Activated CD4-positive, alpha-beta memory T cell treated with anti-CD3 and anti-CD28 coated beads, Interleukin-2, amount 10 ng/mL, durations not matched to agents 7 days and 5 days (primary cell): Measurements from ENCODE around the gene ZNF93. TPM values are rescaled to one million over a fixed set of nuclear protein-coding genes. Genes with fewer than 3 reads are reported as not detected.
"Not testable (repeated sequence)": the region's sequence is repeated elsewhere in the genome, so short reads cannot be mapped to it uniquely, and the experiment has no call there.

Source experiments
- CTCF ChIA-PET: fragments of 350-600 bp; sonication (Branson Sonifier 250); formaldehyde crosslinking; loops from one replicate; lab custom pipeline; 2021; ENCODE audit warnings: antibody characterized with exemption, inconsistent platforms; lab: Charles Lee
- POLR2A ChIA-PET: fragments of 350-600 bp; sonication (Branson Sonifier 250); formaldehyde crosslinking; loops from one replicate; lab custom pipeline; 2021; ENCODE audit warnings: antibody characterized with exemption; lab: Charles Lee
- DNase-seq: peaks from one replicate; pipeline ENCODE4 v3.0.0-alpha.2; 2020
- H3K27ac Mint-ChIP-seq: one replicate; pipeline ENCODE4 v1.8.0; 2021; ENCODE audit warnings: mild to moderate bottlenecking, mixed read lengths
- H3K27me3 Mint-ChIP-seq: one replicate; pipeline ENCODE4 v1.8.0; 2021; ENCODE audit warnings: mixed read lengths
- H3K36me3 Mint-ChIP-seq: one replicate; pipeline ENCODE4 v1.8.0; 2021; ENCODE audit warnings: low read depth, mixed read lengths
- H3K4me1 Mint-ChIP-seq: one replicate; pipeline ENCODE4 v1.8.0; 2021; ENCODE audit warnings: mixed read lengths
- H3K4me3 Mint-ChIP-seq: one replicate; pipeline ENCODE4 v1.8.0; 2021; ENCODE audit warnings: mild to moderate bottlenecking, mixed read lengths
- H3K9me3 Mint-ChIP-seq: one replicate; pipeline ENCODE4 v1.8.0; 2021; ENCODE audit warnings: mixed read lengths
- total RNA-seq, 2 experiments: library from RNA; stranded (reverse); gene quantifications; one replicate each; pipeline ENCODE4 v1.2.3, GENCODE V29; 2021

The ZNF93 gene
- total RNA-seq, 2 experiments from 2014 or later = 11.4 to 11.7 TPM

GRCh38 chr19:19892055-19892941 lies 8.4 kb upstream of the ZNF93 start:
- peaks cover 57% of the 10 kb centered on the region for H3K9me3 Mint-ChIP-seq
- CTCF ChIA-PET = interaction anchor here (0.6 kb wide), 1 partner anchor 12 kb away, joined by 3 read pairs; no protein-coding TSS in a partner anchor
- H3K4me3 Mint-ChIP-seq, H3K4me1 Mint-ChIP-seq, H3K27me3 Mint-ChIP-seq, POLR2A ChIA-PET, DNase-seq, H3K27ac Mint-ChIP-seq: not testable (repeated sequence)
- peaks cover 48% of the 10 kb centered on the region for H3K36me3 Mint-ChIP-seq

- Mint-ChIP-seq H3K4me1 (peaks cover 30% of the 10 kb centered on the region), H3K27me3 (no peaks in the 10 kb centered on the region), H3K36me3 (peaks cover 72% of the 10 kb centered on the region), H3K9me3 (peaks cover 66% of the 10 kb centered on the region), H3K27ac (peak overlapping the region; percentile 93), H3K4me3 (peak overlapping the region; percentile 96)
- ChIA-PET POLR2A (interaction anchor here (0.6 to 5.7 kb wide), 20 partner anchors 9 to 1429 kb away, joined by 3 to 93 read pairs (median 8); partner anchors contain the start of genes ATP13A1, NDUFA13, TSSK6 and ZNF101), CTCF (interaction anchor here (1.0 kb wide), 1 partner anchor 35 kb away, joined by 4 read pairs; the partner anchor contains the start of gene ZNF253)
- DNase-seq = no peak
Observed at GRCh38 chr19:19900139-19900728, 512 bp upstream of the ZNF93 start.

GRCh38 chr19:19907551-19907950 lies 6.8 kb downstream of the ZNF93 start:
- POLR2A ChIA-PET, CTCF ChIA-PET: not testable (repeated sequence)
- peaks cover 65% of the 10 kb centered on the region for H3K9me3 Mint-ChIP-seq

DNA sequence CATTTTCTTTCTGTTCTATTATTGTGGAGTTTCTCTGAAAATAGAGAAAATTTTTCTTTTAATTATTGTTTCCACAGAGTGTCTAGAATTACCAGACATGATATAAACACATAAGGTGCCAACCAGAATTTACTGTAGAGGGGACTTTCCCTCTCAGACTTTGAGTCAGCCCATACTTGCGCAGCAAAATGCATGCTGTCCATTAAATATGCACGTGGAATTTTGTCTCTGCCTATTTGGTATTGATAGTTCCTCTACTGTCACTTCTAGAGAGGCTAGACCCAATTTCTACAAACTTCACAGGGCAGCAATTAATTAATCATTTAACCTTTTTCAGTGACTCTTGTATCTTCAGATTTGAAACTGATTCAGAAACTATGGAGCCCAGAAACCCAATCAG lies 8.9 kb downstream of the ZNF93 start:
- peaks cover 85% of the 10 kb centered on the region for H3K36me3 Mint-ChIP-seq

More at GRCh38 chr19:19907551-19907950, 6.8 kb downstream of the ZNF93 start:
- not testable (repeated sequence) for DNase-seq, H3K27me3 Mint-ChIP-seq, H3K4me3 Mint-ChIP-seq, H3K27ac Mint-ChIP-seq
- peaks cover 84% of the 10 kb centered on the region for H3K36me3 Mint-ChIP-seq
- H3K4me1 Mint-ChIP-seq = peaks cover 12% of the 10 kb centered on the region

GRCh38 chr19:19911150-19911549 lies 10.4 kb downstream of the ZNF93 start:
- POLR2A ChIA-PET = interaction anchor here (0.9 to 1.4 kb wide), 2 partner anchors 46 to 350 kb away, joined by 3 read pairs; partner anchors contain the start of gene ZNF253
- CTCF ChIA-PET = no interaction called here
- H3K36me3 Mint-ChIP-seq = peaks cover 85% of the 10 kb centered on the region
- H3K4me1 Mint-ChIP-seq = no peaks in the 10 kb centered on the region
- H3K9me3 Mint-ChIP-seq = peaks cover 51% of the 10 kb centered on the region
- no peak overlapping the region for H3K27ac Mint-ChIP-seq
- no peaks in the 10 kb centered on the region for H3K27me3 Mint-ChIP-seq
- H3K4me3 Mint-ChIP-seq = no peak overlapping the region
- no peak for DNase-seq

More for the DNA sequence above, 8.9 kb downstream of the ZNF93 start:
- DNase-seq = no peak
- CTCF ChIA-PET = no interaction called here
- POLR2A ChIA-PET = no interaction called here
- Mint-ChIP-seq H3K27ac (no peak overlapping the region), H3K4me1 (peaks cover 6% of the 10 kb centered on the region), H3K4me3 (no peak overlapping the region), H3K27me3 (no peaks in the 10 kb centered on the region), H3K9me3 (peaks cover 62% of the 10 kb centered on the region)

DNA sequence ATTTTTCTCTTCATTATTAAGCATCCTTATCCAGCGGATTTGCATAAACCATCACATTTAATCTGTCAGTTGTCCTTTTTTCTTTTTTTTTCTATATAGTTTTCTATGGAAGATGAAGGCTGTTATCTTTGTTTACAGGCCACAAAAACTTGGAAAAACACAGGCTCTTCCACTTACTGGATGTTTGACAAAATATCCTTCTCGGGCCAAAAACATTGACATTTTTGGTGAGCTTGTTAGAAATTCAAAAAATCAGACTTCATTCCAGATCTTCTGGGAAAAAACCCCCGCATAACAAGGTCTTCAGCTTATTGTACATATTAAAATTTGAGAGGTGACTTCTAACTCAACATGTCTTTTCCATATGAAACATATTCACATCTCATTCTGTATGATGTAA lies 13.8 kb downstream of the ZNF93 start:
- peaks cover 38% of the 10 kb centered on the region for H3K9me3 Mint-ChIP-seq
- POLR2A ChIA-PET = no interaction called here

GRCh38 chr19:19930417-19930816 lies 29.7 kb downstream of the ZNF93 start:
- H3K9me3 Mint-ChIP-seq = peaks cover 58% of the 10 kb centered on the region
- CTCF ChIA-PET = interaction anchor here (0.6 kb wide), 1 partner anchor 107 kb away, joined by 3 read pairs; no protein-coding TSS in a partner anchor
- H3K27ac Mint-ChIP-seq, H3K27me3 Mint-ChIP-seq, H3K4me1 Mint-ChIP-seq, H3K4me3 Mint-ChIP-seq, POLR2A ChIA-PET: not testable (repeated sequence)
- peak; percentile 25 for DNase-seq
- H3K36me3 Mint-ChIP-seq = peaks cover 74% of the 10 kb centered on the region

More for the DNA sequence above, 13.8 kb downstream of the ZNF93 start:
- no peak overlapping the region for H3K4me3 Mint-ChIP-seq
- H3K27me3 Mint-ChIP-seq = no peaks in the 10 kb centered on the region
- no peak for DNase-seq
- no peaks in the 10 kb centered on the region for H3K4me1 Mint-ChIP-seq
- H3K27ac Mint-ChIP-seq = no peak overlapping the region
- H3K36me3 Mint-ChIP-seq = peaks cover 88% of the 10 kb centered on the region
- CTCF ChIA-PET = no interaction called here

DNA sequence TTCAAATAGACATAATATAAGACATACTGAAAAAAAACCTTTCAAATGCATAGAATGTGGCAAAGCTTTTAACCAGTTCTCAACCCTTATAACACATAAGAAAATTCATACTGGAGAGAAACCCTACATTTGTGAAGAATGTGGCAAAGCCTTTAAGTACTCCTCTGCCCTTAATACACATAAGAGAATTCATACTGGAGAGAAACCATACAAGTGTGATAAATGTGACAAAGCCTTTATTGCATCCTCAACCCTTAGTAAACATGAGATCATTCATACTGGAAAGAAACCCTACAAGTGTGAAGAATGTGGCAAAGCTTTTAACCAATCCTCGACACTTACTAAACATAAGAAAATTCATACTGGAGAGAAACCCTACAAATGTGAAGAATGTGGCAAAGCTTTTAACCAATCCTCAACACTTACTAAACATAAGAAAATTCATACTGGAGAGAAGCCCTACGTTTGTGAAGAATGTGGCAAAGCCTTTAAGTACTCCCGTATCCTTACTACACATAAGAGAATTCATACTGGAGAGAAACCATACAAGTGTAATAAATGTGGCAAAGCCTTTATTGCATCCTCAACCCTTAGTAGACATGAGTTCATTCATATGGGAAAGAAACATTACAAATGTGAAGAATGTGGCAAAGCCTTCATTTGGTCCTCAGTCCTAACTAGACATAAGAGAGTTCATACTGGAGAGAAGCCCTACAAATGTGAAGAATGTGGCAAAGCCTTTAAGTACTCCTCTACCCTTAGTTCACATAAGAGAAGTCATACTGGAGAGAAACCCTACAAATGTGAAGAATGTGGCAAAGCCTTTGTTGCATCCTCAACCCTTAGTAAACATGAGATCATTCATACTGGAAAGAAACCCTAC lies 32.9 kb downstream of the ZNF93 start:
- POLR2A ChIA-PET, CTCF ChIA-PET, DNase-seq, H3K4me3 Mint-ChIP-seq, H3K27ac Mint-ChIP-seq, H3K27me3 Mint-ChIP-seq, H3K4me1 Mint-ChIP-seq: not testable (repeated sequence)
- Mint-ChIP-seq H3K9me3 (peaks cover 62% of the 10 kb centered on the region), H3K36me3 (peaks cover 47% of the 10 kb centered on the region)

DNA sequence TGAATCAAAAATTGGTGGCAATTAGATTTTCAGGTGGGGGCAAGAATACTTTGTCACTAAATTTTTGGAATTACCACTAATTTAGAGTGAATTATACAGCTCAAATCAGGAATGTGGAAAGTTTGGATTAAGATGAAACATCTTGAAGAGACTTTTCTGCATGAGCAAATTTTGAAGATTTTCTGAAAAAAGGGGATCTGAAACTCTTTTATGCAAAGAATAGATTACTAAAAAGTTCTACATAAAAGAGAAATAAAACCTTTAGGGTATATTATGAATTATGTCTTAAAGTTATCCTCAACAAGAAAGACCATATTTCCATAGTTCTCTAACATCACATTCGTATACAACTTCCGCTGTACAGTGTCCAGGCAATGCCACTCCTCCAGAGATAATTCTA lies 36.7 kb downstream of the ZNF93 start:
- no peaks in the 10 kb centered on the region for H3K4me1 Mint-ChIP-seq
- no peak for DNase-seq
- H3K36me3 Mint-ChIP-seq = peaks cover 23% of the 10 kb centered on the region
- no peak overlapping the region for H3K4me3 Mint-ChIP-seq
- ChIA-PET CTCF (interaction anchor here (0.6 kb wide), 1 partner anchor 99 kb away, joined by 3 read pairs; no protein-coding TSS in a partner anchor), POLR2A (interaction anchor here (0.6 kb wide), 1 partner anchor 77 kb away, joined by 3 read pairs; no protein-coding TSS in a partner anchor)
- peaks cover 74% of the 10 kb centered on the region for H3K9me3 Mint-ChIP-seq
- no peaks in the 10 kb centered on the region for H3K27me3 Mint-ChIP-seq
- no peak overlapping the region for H3K27ac Mint-ChIP-seq

- Mint-ChIP-seq H3K4me3 (no peak overlapping the region), H3K36me3 (peaks cover 13% of the 10 kb centered on the region), H3K4me1 (no peaks in the 10 kb centered on the region), H3K27ac (no peak overlapping the region), H3K9me3 (peaks cover 71% of the 10 kb centered on the region), H3K27me3 (no peaks in the 10 kb centered on the region)
- CTCF ChIA-PET = no interaction called here
- DNase-seq = no peak
- POLR2A ChIA-PET = no interaction called here
Observed at GRCh38 chr19:19938449-19938848, 37.7 kb downstream of the ZNF93 start.

DNA sequence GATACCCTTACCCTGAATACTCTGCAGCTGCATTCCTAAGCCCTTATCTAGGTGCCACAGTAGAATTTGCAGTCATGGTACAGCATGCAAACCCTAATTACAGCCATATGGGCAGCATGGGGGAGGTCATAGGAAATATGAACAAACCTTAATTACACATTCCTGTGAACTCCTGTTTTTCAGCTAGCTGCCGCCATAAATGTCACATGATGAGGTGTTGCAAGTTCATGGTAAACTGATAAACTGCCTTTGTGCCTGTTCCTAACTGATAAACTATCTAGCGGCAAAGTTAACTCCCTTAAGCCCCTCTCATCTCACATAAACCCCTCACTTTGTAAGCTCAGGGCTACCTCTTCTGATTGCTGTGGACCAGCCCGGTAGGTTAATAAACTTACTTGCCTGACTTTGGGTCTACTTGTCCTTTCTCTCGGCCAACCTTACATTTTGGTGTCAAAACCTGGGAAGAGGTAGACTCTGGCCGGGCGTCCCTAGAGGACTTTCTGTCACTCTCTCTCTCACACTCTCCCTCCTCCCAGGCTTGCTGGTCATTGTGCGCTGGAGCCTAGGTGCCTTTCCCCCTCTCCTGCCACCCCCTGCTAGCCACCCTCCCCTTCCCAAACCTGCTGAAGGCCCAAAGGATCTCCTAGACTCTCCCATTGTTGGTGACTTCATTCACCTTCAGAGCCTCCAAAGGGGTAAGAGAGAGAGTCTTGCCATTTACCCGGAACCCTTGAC lies 43.3 kb downstream of the ZNF93 start:
- no peak for DNase-seq
- peaks cover 2% of the 10 kb centered on the region for H3K36me3 Mint-ChIP-seq
- peaks cover 51% of the 10 kb centered on the region for H3K9me3 Mint-ChIP-seq
- H3K27ac Mint-ChIP-seq = no peak overlapping the region
- POLR2A ChIA-PET = no interaction called here
- no peaks in the 10 kb centered on the region for H3K4me1 Mint-ChIP-seq
- CTCF ChIA-PET = interaction anchor here (0.6 kb wide), 1 partner anchor 172 kb away, joined by 4 read pairs; no protein-coding TSS in a partner anchor
- H3K27me3 Mint-ChIP-seq = no peaks in the 10 kb centered on the region
- no peak overlapping the region for H3K4me3 Mint-ChIP-seq

- peaks cover 45% of the 10 kb centered on the region for H3K9me3 Mint-ChIP-seq
- no peaks in the 10 kb centered on the region for H3K4me1 Mint-ChIP-seq
- ChIA-PET POLR2A (no interaction called here), CTCF (interaction anchor here (0.6 kb wide), 1 partner anchor 172 kb away, joined by 4 read pairs; no protein-coding TSS in a partner anchor)
- H3K36me3 Mint-ChIP-seq = peaks cover 2% of the 10 kb centered on the region
- no peaks in the 10 kb centered on the region for H3K27me3 Mint-ChIP-seq
- DNase-seq = no peak
- H3K27ac Mint-ChIP-seq = no peak overlapping the region
- no peak overlapping the region for H3K4me3 Mint-ChIP-seq
Observed at GRCh38 chr19:19944583-19944880, 43.8 kb downstream of the ZNF93 start.
